NB4 (cell line): ENCODE measurements around the gene IL1A.

ENCODE experiments used
- DNase-seq: peaks from one replicate; pipeline ENCODE4 v3.0.0; 2010; ENCODE audit warnings: low read depth
- H3K4me3 ChIP-seq: one replicate; pipeline ENCODE4 v1.5.1; 2011; ENCODE audit warnings: mild to moderate bottlenecking, low read depth, low read length, moderate library complexity
- MYC ChIP-seq: IDR thresholded peaks from 2 replicates; pipeline ENCODE4 v1.6.1; 2011; ENCODE audit warnings: low read depth, low read length
- POLR2A ChIP-seq: IDR thresholded peaks from 2 replicates; pipeline ENCODE4 v1.6.1; 2011; ENCODE audit warnings: mild to moderate bottlenecking; ENCODE audit not compliant: insufficient read length; ENCODE audit errors: extremely low read depth
- TF ChIP-seq, protein P1 (sequence below): IDR thresholded peaks from 2 replicates; pipeline ENCODE4 v1.6.1; 2011; ENCODE audit warnings: low read depth, low read length
- TF ChIP-seq, protein P2 (sequence below): IDR thresholded peaks from one replicate; pipeline ENCODE4 v1.5.1; 2012; ENCODE audit warnings: low read depth, low read length

The IL1A gene

DNA sequence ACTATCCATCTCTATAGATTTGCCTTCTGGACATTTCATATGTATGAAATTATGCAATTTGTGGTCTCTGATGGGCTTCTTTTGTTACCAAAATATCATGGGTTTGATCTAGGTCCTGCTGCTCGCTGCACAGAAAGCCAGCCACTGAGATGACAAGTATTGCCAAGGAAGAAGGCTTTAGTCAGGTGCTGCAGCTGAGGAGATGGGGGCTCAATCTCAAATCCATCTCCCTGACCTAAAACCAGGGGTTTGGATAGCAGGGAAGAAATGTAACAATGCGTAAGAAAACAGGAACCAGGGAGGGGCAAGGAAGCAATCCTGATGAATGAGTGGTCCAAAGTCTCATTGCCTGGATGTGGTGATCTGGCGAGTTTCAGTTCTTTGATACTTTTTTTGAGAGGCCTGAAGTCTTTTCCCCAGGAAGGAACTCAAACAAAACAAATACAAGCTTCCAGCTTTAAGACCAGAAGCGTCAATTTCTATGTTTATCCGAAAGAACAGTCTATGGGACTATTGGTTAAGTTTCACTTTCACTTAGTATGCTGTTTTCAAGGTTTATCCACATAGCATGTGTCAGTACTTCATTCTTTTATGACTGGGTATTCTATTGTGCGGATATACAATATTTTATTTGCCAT, 16.5 kb downstream of the IL1A start:
- DNase-seq: no peak
- H3K4me3 ChIP-seq: no peak overlapping the region
- no peak for TF ChIP-seq POLR2A
- TF ChIP-seq, protein P1, sequence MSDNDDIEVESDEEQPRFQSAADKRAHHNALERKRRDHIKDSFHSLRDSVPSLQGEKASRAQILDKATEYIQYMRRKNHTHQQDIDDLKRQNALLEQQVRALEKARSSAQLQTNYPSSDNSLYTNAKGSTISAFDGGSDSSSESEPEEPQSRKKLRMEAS: no peak
- TF ChIP-seq MYC: no peak
- TF ChIP-seq, protein P2, sequence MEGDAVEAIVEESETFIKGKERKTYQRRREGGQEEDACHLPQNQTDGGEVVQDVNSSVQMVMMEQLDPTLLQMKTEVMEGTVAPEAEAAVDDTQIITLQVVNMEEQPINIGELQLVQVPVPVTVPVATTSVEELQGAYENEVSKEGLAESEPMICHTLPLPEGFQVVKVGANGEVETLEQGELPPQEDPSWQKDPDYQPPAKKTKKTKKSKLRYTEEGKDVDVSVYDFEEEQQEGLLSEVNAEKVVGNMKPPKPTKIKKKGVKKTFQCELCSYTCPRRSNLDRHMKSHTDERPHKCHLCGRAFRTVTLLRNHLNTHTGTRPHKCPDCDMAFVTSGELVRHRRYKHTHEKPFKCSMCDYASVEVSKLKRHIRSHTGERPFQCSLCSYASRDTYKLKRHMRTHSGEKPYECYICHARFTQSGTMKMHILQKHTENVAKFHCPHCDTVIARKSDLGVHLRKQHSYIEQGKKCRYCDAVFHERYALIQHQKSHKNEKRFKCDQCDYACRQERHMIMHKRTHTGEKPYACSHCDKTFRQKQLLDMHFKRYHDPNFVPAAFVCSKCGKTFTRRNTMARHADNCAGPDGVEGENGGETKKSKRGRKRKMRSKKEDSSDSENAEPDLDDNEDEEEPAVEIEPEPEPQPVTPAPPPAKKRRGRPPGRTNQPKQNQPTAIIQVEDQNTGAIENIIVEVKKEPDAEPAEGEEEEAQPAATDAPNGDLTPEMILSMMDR: no peak

DNA sequence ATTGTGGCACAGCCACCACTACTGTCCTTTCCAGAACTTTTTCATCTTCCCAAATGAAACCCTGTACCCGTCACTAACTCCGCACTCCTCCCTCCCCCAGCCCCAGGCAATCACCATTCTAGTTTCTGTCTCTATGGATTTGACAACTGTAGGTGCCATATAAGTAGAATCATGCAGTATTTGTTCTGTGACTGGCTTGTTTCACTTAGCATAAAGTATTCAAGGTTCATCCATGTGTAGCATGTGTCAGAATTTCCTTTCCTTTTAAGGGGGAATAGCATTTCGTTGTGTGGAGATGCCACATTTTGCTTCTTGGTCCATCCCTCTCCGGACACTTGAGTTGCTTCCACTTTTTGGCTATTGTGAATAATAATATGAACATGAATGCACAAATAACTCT, 19.0 kb downstream of the IL1A start:
- H3K4me3 ChIP-seq: peak overlapping the region; percentile 85
- TF ChIP-seq, protein P1: no peak
- TF ChIP-seq MYC (no peak), POLR2A (no peak)
- TF ChIP-seq, protein P2: no peak
- no peak for DNase-seq

DNA sequence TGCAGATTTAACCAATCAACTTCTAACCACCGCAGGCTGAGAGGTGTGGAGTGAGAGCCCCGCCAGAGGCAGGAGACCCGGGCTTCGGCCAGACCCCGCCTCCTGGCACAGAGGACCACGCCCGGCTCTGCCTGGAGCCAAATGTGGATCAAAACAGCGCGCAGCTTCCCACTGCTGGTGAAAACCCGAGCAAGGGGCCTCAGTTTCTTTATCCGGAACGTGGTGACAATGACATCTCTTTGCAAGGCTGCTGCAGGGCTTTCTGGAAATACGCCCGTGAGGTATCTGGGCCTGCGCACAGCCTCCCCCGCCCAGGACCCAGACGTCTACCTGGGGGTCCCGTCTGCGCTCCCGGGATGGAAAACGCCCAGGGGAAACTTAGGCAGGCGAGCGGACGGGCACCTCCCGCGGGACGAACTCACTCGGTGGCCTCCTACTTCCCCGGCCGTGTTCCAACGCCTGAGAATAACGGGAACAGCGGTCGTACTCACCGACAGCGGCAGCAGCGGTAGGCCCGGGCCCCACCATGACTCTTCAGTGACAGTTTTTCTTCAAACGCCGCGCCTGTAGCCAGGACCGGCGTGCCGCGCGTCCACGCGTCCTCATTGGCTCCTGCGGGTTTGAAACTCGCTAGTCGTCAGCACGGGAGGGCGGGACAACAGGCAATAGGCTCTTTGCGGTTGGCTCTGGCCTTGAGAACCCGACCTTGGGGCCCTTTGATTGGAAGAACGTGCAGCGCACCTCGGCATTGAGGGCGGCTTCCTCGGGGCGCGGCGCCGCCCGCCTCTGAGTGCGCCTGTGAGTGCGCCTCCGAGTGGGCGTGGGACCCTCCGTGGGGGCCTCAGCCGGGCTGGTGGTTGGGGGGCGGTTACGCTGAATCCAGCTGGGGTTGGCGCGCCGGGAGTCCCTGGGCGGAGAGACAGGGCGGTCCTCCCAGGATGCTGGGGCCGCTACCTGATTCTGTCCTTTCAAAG, 19.9 kb downstream of the IL1A start, which contains the start of gene CKAP2L:
Gene CKAP2L, minus strand, starts transcription at position 539 of the 974 bp plus-strand sequence. Its CDS starts 11 bp downstream, at position 528.
- peak within 1 kb of the TSS; percentile 85 for H3K4me3 ChIP-seq
- TF ChIP-seq, protein P2: no peak
- TF ChIP-seq POLR2A: no peak
- TF ChIP-seq, protein P1: peak; percentile 65
- DNase-seq: peak; percentile 100

DNA sequence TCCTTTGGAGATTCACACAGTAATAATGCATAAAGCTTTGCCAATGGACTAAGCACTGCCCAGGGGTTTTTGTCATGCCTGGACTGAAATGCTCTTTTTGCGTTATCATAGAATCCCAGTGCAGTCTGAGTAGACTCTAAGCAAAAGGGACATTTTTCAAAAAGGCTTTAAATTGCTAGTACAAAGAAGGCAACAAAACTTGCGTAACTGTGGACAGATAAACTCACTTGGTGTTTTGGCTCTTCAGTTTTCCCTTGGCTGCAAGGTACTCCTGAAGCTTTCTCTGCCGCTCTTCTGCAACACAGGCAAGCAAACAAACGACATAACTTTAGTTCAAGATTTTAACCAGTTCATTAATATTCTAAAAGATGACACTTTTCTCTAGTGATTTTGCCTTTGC, 22.0 kb downstream of the IL1A start:
- TF ChIP-seq, protein P2: no peak
- no peak for TF ChIP-seq POLR2A
- TF ChIP-seq MYC: no peak
- TF ChIP-seq, protein P1: no peak
- DNase-seq: no peak
- H3K4me3 ChIP-seq: peak overlapping the region; percentile 12

DNA sequence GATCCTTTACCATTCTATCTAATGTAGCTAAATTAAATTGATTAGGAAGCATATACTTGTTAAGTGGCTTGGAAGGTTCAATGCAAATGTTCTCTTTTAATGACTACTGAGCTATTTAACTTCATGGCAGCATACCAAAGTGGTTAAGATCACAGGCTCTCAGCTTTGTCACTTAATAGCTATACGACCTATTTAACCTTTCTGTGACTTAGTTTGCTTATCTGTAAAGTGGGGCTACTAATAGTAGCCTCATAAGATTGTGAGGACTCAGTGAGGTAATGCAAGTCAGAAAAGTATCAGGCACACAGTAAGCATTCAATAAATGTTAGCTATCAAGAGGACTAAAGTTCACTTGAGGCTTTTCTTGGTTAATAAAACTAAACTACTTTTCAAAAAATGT, 24.1 kb downstream of the IL1A start:
- TF ChIP-seq POLR2A (no peak), MYC (no peak)
- TF ChIP-seq, protein P2: no peak
- TF ChIP-seq, protein P1: no peak
- DNase-seq: no peak
- no peak overlapping the region for H3K4me3 ChIP-seq
